Measurements from ENCODE around the gene TMEM132A.
A peak's percentile ranks its signal among the peaks of the same experiment; 100 is the strongest.

The TMEM132A gene

GRCh38 chr11:60879971-60880588, 44.2 kb upstream of the TMEM132A start:
- H3K4me1 ChIP-seq (ENCODE audit: low read length): peaks cover 6% of the 10 kb centered on the region; the same call in 1 of the 2 replicates
- H2AFZ ChIP-seq (ENCODE audit: low read length): no peak overlapping the region
- no peaks in the 10 kb centered on the region for H3F3A ChIP-seq (ENCODE audit: insufficient read depth, low read length)
- H4K20me1 ChIP-seq (ENCODE audit: insufficient read depth, low read length): no peaks in the 10 kb centered on the region
- no peaks in the 10 kb centered on the region for H3K79me2 ChIP-seq (ENCODE audit: low read length)
- H3K27ac ChIP-seq (ENCODE audit: low read length): no peak overlapping the region
- TF ChIP-seq EZH2phosphoT487 (IDR thresholded peaks at IDR 0.05; ENCODE audit: low read length) (no peak), EZH2 (optimal IDR thresholded peaks at IDR 0.05; ENCODE audit: low read depth, low read length) (no peak)
- TF ChIP-seq, protein P1, sequence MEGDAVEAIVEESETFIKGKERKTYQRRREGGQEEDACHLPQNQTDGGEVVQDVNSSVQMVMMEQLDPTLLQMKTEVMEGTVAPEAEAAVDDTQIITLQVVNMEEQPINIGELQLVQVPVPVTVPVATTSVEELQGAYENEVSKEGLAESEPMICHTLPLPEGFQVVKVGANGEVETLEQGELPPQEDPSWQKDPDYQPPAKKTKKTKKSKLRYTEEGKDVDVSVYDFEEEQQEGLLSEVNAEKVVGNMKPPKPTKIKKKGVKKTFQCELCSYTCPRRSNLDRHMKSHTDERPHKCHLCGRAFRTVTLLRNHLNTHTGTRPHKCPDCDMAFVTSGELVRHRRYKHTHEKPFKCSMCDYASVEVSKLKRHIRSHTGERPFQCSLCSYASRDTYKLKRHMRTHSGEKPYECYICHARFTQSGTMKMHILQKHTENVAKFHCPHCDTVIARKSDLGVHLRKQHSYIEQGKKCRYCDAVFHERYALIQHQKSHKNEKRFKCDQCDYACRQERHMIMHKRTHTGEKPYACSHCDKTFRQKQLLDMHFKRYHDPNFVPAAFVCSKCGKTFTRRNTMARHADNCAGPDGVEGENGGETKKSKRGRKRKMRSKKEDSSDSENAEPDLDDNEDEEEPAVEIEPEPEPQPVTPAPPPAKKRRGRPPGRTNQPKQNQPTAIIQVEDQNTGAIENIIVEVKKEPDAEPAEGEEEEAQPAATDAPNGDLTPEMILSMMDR (IDR thresholded peaks at IDR 0.05; ENCODE audit: low read length): no peak
- no peak overlapping the region for H3K4me2 ChIP-seq (ENCODE audit: low read depth, low read length)
- no peak overlapping the region for H3K9ac ChIP-seq (ENCODE audit: low read length)
- no peaks in the 10 kb centered on the region for H3K9me3 ChIP-seq (replicated peaks; ENCODE audit: insufficient read depth, low read length)
- H3K27me3 ChIP-seq (replicated peaks; ENCODE audit: insufficient read depth, low read length): no peaks in the 10 kb centered on the region
- no peaks in the 10 kb centered on the region for H3K36me3 ChIP-seq (replicated peaks; ENCODE audit: insufficient read depth, low read length)
- DNase-seq: no peak
- no peaks in the 10 kb centered on the region for H3K9me2 ChIP-seq (replicated peaks; ENCODE audit: insufficient read depth, low read length)
- no peak overlapping the region for H3K4me3 ChIP-seq (ENCODE audit: low read length)

DNA sequence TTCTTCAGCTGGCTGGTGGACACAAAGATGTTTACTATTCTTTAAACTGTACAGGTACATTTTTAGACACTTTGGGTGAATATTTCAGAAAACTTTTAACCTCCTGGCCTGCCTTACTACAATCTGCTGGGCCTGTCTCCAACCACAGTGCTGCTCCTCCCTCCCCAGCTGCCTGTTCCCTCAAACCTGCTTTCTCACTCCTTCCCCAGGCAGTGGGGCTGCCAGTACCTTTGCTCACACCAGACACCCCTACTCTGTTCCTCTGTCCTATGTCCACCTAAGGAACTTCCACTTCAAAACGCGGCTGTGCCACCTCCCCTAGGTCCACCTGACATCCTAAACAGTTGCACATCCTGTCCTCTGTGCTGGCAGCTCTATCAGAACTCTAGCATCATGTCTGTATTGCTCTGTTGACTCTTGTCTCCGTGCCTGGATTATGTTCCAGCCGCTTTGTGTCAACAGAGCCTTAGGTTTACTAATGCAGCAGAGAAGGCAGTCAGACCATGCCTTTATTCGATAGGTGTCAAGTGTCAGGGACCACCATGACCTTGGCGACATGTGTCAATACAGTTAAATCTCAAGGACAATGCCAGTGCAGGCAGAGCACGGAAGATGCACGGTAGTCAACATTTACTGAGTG, 43.5 kb upstream of the TMEM132A start:
- H3K9ac ChIP-seq (ENCODE audit: low read length): no peak overlapping the region
- H3K9me3 ChIP-seq (replicated peaks; ENCODE audit: insufficient read depth, low read length): no peaks in the 10 kb centered on the region
- no peak for DNase-seq

DNA sequence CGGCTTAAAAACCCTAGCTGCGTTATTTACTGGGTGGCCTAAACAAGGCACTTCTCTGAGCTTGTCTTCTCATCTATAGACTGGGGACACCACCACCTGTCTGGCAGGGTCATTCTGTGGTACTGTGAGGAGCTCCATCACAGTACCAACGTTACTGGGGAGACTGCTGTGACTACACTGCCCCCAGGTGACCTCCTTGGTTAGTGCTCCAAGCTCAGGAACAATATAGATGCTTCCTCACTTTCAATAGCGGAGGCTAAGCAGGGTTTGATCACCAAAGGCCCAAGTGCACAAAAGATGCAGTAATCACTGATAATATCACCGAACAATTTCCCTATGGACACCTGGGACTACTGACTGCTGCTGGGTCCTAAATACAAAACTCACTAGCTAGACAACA, 36.7 kb upstream of the TMEM132A start:
- H3K9me3 ChIP-seq (replicated peaks; ENCODE audit: insufficient read depth, low read length): no peaks in the 10 kb centered on the region
- no peaks in the 10 kb centered on the region for H3K36me3 ChIP-seq (replicated peaks; ENCODE audit: insufficient read depth, low read length)
- no peaks in the 10 kb centered on the region for H4K20me1 ChIP-seq (ENCODE audit: insufficient read depth, low read length)
- no peak overlapping the region for H3K27ac ChIP-seq (ENCODE audit: low read length)
- H2AFZ ChIP-seq (ENCODE audit: low read length): no peak overlapping the region
- H3K27me3 ChIP-seq (replicated peaks; ENCODE audit: insufficient read depth, low read length): no peaks in the 10 kb centered on the region
- H3K9ac ChIP-seq (ENCODE audit: low read length): no peak overlapping the region
- peak; percentile 79 for DNase-seq
- peaks cover 7% of the 10 kb centered on the region; the same call in 1 of the 2 replicates for H3F3A ChIP-seq (ENCODE audit: insufficient read depth, low read length)
- TF ChIP-seq EZH2phosphoT487 (IDR thresholded peaks at IDR 0.05; ENCODE audit: low read length): no peak
- TF ChIP-seq, protein P1 (IDR thresholded peaks at IDR 0.05; ENCODE audit: low read length): peak; percentile 90
- TF ChIP-seq EZH2 (optimal IDR thresholded peaks at IDR 0.05; ENCODE audit: low read depth, low read length): no peak
- no peaks in the 10 kb centered on the region for H3K9me2 ChIP-seq (replicated peaks; ENCODE audit: insufficient read depth, low read length)
- H3K4me1 ChIP-seq (ENCODE audit: low read length): peaks cover 6% of the 10 kb centered on the region; the same call in 1 of the 2 replicates
- 0 out of 2 replicates have a peak overlapping the region, but pooled peaks have one; percentile 12 for H3K4me2 ChIP-seq (ENCODE audit: low read depth, low read length)
- 0 out of 2 replicates have a peak, but pooled peaks cover under 1% of the 10 kb centered on the region for H3K79me2 ChIP-seq (ENCODE audit: low read length)
- no peak overlapping the region for H3K4me3 ChIP-seq (ENCODE audit: low read length)

More for the DNA sequence above, 43.5 kb upstream of the TMEM132A start:
- Histone ChIP-seq H3K4me2 (ENCODE audit: low read depth, low read length) (no peak overlapping the region), H3K36me3 (replicated peaks; ENCODE audit: insufficient read depth, low read length) (no peaks in the 10 kb centered on the region), H2AFZ (ENCODE audit: low read length) (no peak overlapping the region), H3K79me2 (ENCODE audit: low read length) (no peaks in the 10 kb centered on the region), H3K27ac (ENCODE audit: low read length) (no peak overlapping the region), H3F3A (ENCODE audit: insufficient read depth, low read length) (no peaks in the 10 kb centered on the region), H3K4me3 (ENCODE audit: low read length) (no peak overlapping the region), H3K27me3 (replicated peaks; ENCODE audit: insufficient read depth, low read length) (no peaks in the 10 kb centered on the region), H3K9me2 (replicated peaks; ENCODE audit: insufficient read depth, low read length) (no peaks in the 10 kb centered on the region), H3K4me1 (ENCODE audit: low read length) (peaks cover under 1% of the 10 kb centered on the region; the same call in 1 of the 2 replicates), H4K20me1 (ENCODE audit: insufficient read depth, low read length) (no peaks in the 10 kb centered on the region)
- TF ChIP-seq, protein P1 (IDR thresholded peaks at IDR 0.05; ENCODE audit: low read length): no peak
- no peak for TF ChIP-seq EZH2phosphoT487 (IDR thresholded peaks at IDR 0.05; ENCODE audit: low read length)
